CD14-positive monocyte (primary cell): ENCODE results near the gene EDIL3. TPM values are rescaled to one million over a fixed set of nuclear protein-coding genes. Genes with fewer than 3 reads are reported as not detected.
A peak's percentile ranks its signal among the peaks of the same experiment; 100 is the strongest.

Experiments
- DNase-seq, 3 donors: peaks; one replicate each; pipeline ENCODE4 v3.0.0-alpha.2; 2011 to 2022
- H2AFZ ChIP-seq: 2 replicates; pipeline ENCODE4 v1.6.0; 2012; ENCODE audit warnings: mild to moderate bottlenecking, low read depth, low read length, inconsistent platforms; ENCODE audit not compliant: insufficient read depth, poor library complexity, severe bottlenecking
- H3K27ac ChIP-seq, 2 donors: 1 replicate in 1 of 2; 2 replicates in 1 of 2; pipeline ENCODE4 v1.5.1; 2012 to 2013; ENCODE audit warnings: low read length in 2 of 2, control low read depth in 1 of 2, inconsistent platforms in 1 of 2, low read depth in 1 of 2, mild to moderate bottlenecking in 1 of 2
- H3K27me3 ChIP-seq, 2 donors: one replicate each; pipeline versions ENCODE4 v1.6.0 to v1.6.1; 2011 to 2013; ENCODE audit warnings: low read length in 2 of 2; ENCODE audit not compliant: control insufficient read depth in 2 of 2, insufficient read depth in 2 of 2
- H3K36me3 ChIP-seq, 2 donors: replicated peaks in 1 of 2; 1 replicate in 1 of 2; 2 replicates in 1 of 2; pipeline versions ENCODE4 v1.5.1 to v1.6.1; 2012 to 2013; ENCODE audit warnings: low read length in 2 of 2, control low read depth in 1 of 2, inconsistent platforms in 1 of 2, mild to moderate bottlenecking in 1 of 2; ENCODE audit not compliant: insufficient read depth in 2 of 2, control insufficient read depth in 1 of 2
- H3K4me1 ChIP-seq, 2 donors: 1 replicate in 1 of 2; 2 replicates in 1 of 2; pipeline versions ENCODE4 v1.5.1 to v1.6.1; 2012 to 2013; ENCODE audit warnings: low read length in 2 of 2, control low read depth in 1 of 2, inconsistent platforms in 1 of 2, mild to moderate bottlenecking in 1 of 2, moderate library complexity in 1 of 2; ENCODE audit not compliant: insufficient read depth in 2 of 2, control insufficient read depth in 1 of 2
- H3K4me2 ChIP-seq: replicated peaks from 2 replicates; pipeline ENCODE3; 2012; ENCODE audit warnings: low read length, moderate library complexity, mild to moderate bottlenecking; ENCODE audit not compliant: poor library complexity, severe bottlenecking; ENCODE audit errors: extremely low read depth
- H3K4me3 ChIP-seq, 3 experiments: fragments of 200-600 bp in 1 of 3; sonication (generic) in 1 of 3; replicated peaks in 1 of 3; 1 replicate in 2 of 3; 2 replicates in 1 of 3; pipeline ENCODE4 v1.5.1; 2011 to 2013; ENCODE audit warnings: low read length in 3 of 3, mild to moderate bottlenecking in 3 of 3, control low read depth in 2 of 3, low read depth in 2 of 3, inconsistent platforms in 1 of 3, moderate library complexity in 1 of 3
- H3K79me2 ChIP-seq: 2 replicates; pipeline ENCODE4 v1.6.0; 2012; ENCODE audit warnings: mild to moderate bottlenecking, control low read depth, inconsistent platforms, low read length, moderate library complexity; ENCODE audit not compliant: insufficient read depth
- H3K9ac ChIP-seq: 2 replicates; pipeline ENCODE4 v1.6.0; 2017; ENCODE audit warnings: low read length, mild to moderate bottlenecking; ENCODE audit not compliant: insufficient read depth, poor library complexity, severe bottlenecking
- H3K9me3 ChIP-seq, 2 donors: replicated peaks in 1 of 2; 1 replicate in 1 of 2; 2 replicates in 1 of 2; pipeline versions ENCODE4 v1.5.1 to v1.6.1; 2012 to 2013; ENCODE audit warnings: low read length in 2 of 2, control low read depth in 1 of 2; ENCODE audit not compliant: control insufficient read depth in 1 of 2, insufficient read depth in 1 of 2
- H4K20me1 ChIP-seq: 2 replicates; pipeline ENCODE4 v1.6.0; 2012; ENCODE audit warnings: mild to moderate bottlenecking, low read length, control low read depth, moderate library complexity; ENCODE audit not compliant: insufficient read depth
- H3K27ac Mint-ChIP-seq, 7 donors: one replicate each; pipeline ENCODE4 v1.8.0; 2020; ENCODE audit warnings: mild to moderate bottlenecking in 7 of 7, mixed read lengths in 7 of 7, moderate library complexity in 6 of 7, inconsistent platforms in 2 of 7
- H3K27me3 Mint-ChIP-seq, 3 donors: one replicate each; pipeline ENCODE4 v1.8.0; 2021 to 2022; ENCODE audit warnings: low read depth in 3 of 3, mild to moderate bottlenecking in 3 of 3, mixed read lengths in 3 of 3, moderate library complexity in 3 of 3, inconsistent platforms in 1 of 3
- H3K36me3 Mint-ChIP-seq, 2 donors: one replicate each; pipeline ENCODE4 v1.8.0; 2020; ENCODE audit warnings: mixed read lengths in 2 of 2, inconsistent platforms in 1 of 2, mild to moderate bottlenecking in 1 of 2
- H3K4me1 Mint-ChIP-seq: one replicate; pipeline ENCODE4 v1.8.0; 2020; ENCODE audit warnings: mild to moderate bottlenecking, mixed read lengths
- H3K4me3 Mint-ChIP-seq, 2 donors: one replicate each; pipeline ENCODE4 v1.8.0; 2020; ENCODE audit warnings: mild to moderate bottlenecking in 2 of 2, mixed read lengths in 2 of 2, moderate library complexity in 1 of 2
- H3K9me3 Mint-ChIP-seq, 7 donors: one replicate each; pipeline ENCODE4 v1.8.0; 2020 to 2022; ENCODE audit warnings: mixed read lengths in 7 of 7, mild to moderate bottlenecking in 6 of 7, moderate library complexity in 6 of 7, inconsistent platforms in 2 of 7
- WGBS: methylation state at CpG from one replicate; pipeline ENCODE4 v1.1.5; 2013; ENCODE audit warnings: missing lambda C conversion rate; ENCODE audit not compliant: insufficient coverage; 5-methylcytosine and 5-hydroxymethylcytosine counted together
- intact Hi-C, 2 donors: fragments of 100-400 bp; cut with micrococcal nuclease; formaldehyde crosslinking; loops; one replicate each; pipeline versions ENCODE4 v1.15.0 to v1.15.1; 2023
- polyA plus RNA-seq, 3 donors: library from polyadenylated mRNA; depleted of rRNA in 1 of 3; unstranded in 2 of 3; stranded (reverse) in 1 of 3; fragments of 300-500 nt in 2 of 3; fragments of >200 nt in 1 of 3; fragmentation: Illumina TruSeq in 2 of 3; gene quantifications; 1 replicate in 2 of 3; 2 replicates in 1 of 3; pipeline ENCODE4 v1.2.3, GENCODE V29; 2012 to 2021
- TF ChIP-seq, protein P1 (sequence below): fragments of 200-600 bp; IDR thresholded peaks from one replicate; pipeline ENCODE4 v1.8.0; 2022; ENCODE audit warnings: antibody characterized with exemption, mild to moderate bottlenecking

EDIL3 gene
- polyA plus RNA-seq, 3 donors, result 0.09 TPM; not detected in 2

DNA sequence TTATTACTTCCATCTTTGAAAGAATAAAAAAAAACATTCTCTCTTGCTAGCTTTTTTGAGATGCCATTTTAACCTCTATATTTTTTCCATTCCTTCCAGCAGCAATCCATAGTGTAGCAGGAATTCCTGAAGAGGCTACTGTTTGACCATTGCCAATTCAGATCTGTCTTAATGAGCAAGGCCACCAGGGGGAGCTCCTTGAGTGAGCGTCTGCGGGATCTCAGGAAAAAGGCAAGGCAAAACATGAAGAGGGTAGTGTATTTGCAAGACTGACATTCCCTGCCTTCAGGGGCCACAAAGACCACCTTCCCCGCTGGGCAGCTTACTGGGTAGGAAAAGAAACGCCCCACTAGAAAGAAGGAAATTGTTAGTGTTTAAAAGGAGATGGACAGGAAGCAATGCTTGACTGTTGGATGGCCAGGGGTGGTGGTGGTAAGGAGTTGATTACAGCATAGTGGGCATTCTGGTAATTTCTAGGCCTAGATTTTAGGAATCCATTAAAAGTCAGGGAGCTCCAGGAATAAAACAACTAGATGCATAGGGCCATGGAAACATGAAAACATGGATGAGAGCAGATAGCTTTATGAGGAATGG is 457.4 kb downstream of the EDIL3 start:
- DNase-seq, result peak; percentile 3 to 29 (median 21)
- Histone ChIP-seq H3K36me3 (no peaks in the 10 kb centered on the region), H3K27ac (no peak overlapping the region), H2AFZ (no peak overlapping the region), H4K20me1 (no peaks in the 10 kb centered on the region), H3K4me3 (no peak overlapping the region), H3K79me2 (no peaks in the 10 kb centered on the region), H3K9me3 (peaks cover 3 to 4% of the 10 kb centered on the region in 2 donors), H3K27me3 (no peaks in the 10 kb centered on the region), H3K4me1 (no peaks in the 10 kb centered on the region), H3K9ac (no peak overlapping the region), H3K4me2 (no peak overlapping the region)
- no peak overlapping the region for H3K27ac Mint-ChIP-seq
- H3K9me3 Mint-ChIP-seq, result peaks cover 0 to 3% (median 2%) of the 10 kb centered on the region in 7 donors
- no peaks in the 10 kb centered on the region for H3K27me3 Mint-ChIP-seq
- H3K4me1 Mint-ChIP-seq, result no peaks in the 10 kb centered on the region
- 25% methylated on average over 3 of the region's 4 CpGs for WGBS
- no peak overlapping the region for H3K4me3 Mint-ChIP-seq
- TF ChIP-seq, protein P1, sequence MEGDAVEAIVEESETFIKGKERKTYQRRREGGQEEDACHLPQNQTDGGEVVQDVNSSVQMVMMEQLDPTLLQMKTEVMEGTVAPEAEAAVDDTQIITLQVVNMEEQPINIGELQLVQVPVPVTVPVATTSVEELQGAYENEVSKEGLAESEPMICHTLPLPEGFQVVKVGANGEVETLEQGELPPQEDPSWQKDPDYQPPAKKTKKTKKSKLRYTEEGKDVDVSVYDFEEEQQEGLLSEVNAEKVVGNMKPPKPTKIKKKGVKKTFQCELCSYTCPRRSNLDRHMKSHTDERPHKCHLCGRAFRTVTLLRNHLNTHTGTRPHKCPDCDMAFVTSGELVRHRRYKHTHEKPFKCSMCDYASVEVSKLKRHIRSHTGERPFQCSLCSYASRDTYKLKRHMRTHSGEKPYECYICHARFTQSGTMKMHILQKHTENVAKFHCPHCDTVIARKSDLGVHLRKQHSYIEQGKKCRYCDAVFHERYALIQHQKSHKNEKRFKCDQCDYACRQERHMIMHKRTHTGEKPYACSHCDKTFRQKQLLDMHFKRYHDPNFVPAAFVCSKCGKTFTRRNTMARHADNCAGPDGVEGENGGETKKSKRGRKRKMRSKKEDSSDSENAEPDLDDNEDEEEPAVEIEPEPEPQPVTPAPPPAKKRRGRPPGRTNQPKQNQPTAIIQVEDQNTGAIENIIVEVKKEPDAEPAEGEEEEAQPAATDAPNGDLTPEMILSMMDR, result peak; percentile 84
- no peaks in the 10 kb centered on the region for H3K36me3 Mint-ChIP-seq
- intact Hi-C loops, result no loop called here

DNA sequence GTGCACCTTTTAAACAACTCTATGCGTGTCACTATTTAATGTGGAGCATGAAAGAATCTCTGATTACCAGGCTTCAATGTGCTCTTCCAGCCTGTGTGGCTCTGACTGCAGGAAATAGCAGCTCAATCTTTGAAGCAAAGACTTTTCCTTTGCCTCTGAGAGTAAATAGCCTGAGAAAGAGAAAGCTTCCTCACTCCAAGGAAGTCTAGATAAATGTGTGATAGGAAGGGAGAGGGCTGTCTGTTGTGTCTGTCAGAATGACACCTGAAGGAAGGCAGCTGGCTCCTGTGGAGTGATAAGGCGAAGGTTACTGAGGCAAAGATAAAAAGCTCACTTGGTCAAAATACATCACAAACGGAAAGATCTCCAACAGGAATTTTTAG is 458.7 kb downstream of the EDIL3 start:
- intact Hi-C loops, result no loop called here
- peak overlapping the region in 1 of 7 donors; percentile 8 for H3K27ac Mint-ChIP-seq
- no peak overlapping the region for H3K9ac ChIP-seq

More for the DNA sequence above, 458.7 kb downstream of the EDIL3 start:
- Mint-ChIP-seq H3K27me3 (no peaks in the 10 kb centered on the region), H3K9me3 (peaks cover 0 to 3% (median 0%) of the 10 kb centered on the region in 7 donors), H3K4me3 (no peak overlapping the region), H3K36me3 (no peaks in the 10 kb centered on the region), H3K4me1 (no peaks in the 10 kb centered on the region)
- H4K20me1 ChIP-seq, result no peaks in the 10 kb centered on the region
- H3K4me2 ChIP-seq, result no peak overlapping the region
- H3K27me3 ChIP-seq, result no peaks in the 10 kb centered on the region
- no peaks in the 10 kb centered on the region for H3K9me3 ChIP-seq
- no peaks in the 10 kb centered on the region for H3K36me3 ChIP-seq
- WGBS, result no CpG with 5 or more reads among the region's 3 CpGs
- no peak overlapping the region for H2AFZ ChIP-seq
- DNase-seq, result no peak
- no peak overlapping the region for H3K4me3 ChIP-seq
- H3K79me2 ChIP-seq, result no peaks in the 10 kb centered on the region
- TF ChIP-seq, protein P1, result no peak
- H3K4me1 ChIP-seq, result no peaks in the 10 kb centered on the region
- no peak overlapping the region for H3K27ac ChIP-seq
